HCT116 (cell line): ENCODE measurements around the gene EPHB3. TPM values are rescaled to one million over a fixed set of nuclear protein-coding genes. Genes with fewer than 3 reads are reported as not detected.

Experiments
- ATAC-seq: fragments of 200-7000 bp; cut with Tn5 transposase; 2 replicates; pipeline ENCODE4 v1.9.1; 2020; ENCODE audit warnings: mild to moderate bottlenecking, moderate library complexity
- BruUV-seq: library from RNA; stranded (reverse); fragments of 400-500 nt; replicated peaks from 2 replicates; lab custom pipeline; 2021; lab: Mats Ljungman, UMichigan
- CTCF ChIA-PET: fragments of 300-600 bp; sonication (Branson Sonifier 250); formaldehyde crosslinking; loops from one replicate; lab custom pipeline; 2021; ENCODE audit warnings: antibody characterized with exemption; lab: Charles Lee
- POLR2A ChIA-PET: fragments of 300-600, 350-600 bp; sonication (Branson Sonifier 250); formaldehyde crosslinking; loops from one replicate; lab custom pipeline; 2021; ENCODE audit warnings: antibody characterized with exemption; lab: Charles Lee
- RAD21 ChIA-PET, 2 experiments: fragments of 300-600 bp; sonication (Branson Sonifier 250); formaldehyde crosslinking; loops; one replicate each; lab custom pipeline; 2023; ENCODE audit warnings: low total read pairs in 2 of 2; ENCODE audit not compliant: uncharacterized antibody in 2 of 2, unreplicated experiment in 2 of 2, low non-redundant PET in 1 of 2; lab: Charles Lee
- DNase-seq: peaks from one replicate; pipeline ENCODE4 v3.0.0-alpha.2; 2010; ENCODE audit warnings: low read depth, low spot score
- H2AFZ ChIP-seq: fragments of 200-600 bp; shearing (Covaris generic), sonication (generic); 2 replicates; pipeline ENCODE4 v1.6.1; 2017; ENCODE audit warnings: low read depth, mixed run types, mixed read lengths, antibody characterized with exemption, low read length; ENCODE audit not compliant: poor library complexity, severe bottlenecking
- H3K27ac ChIP-seq: 2 replicates; pipeline ENCODE4 v1.5.1; 2012; ENCODE audit warnings: low read depth, low read length
- H3K27me3 ChIP-seq: fragments of 200-600 bp; sonication (generic); 2 replicates; pipeline ENCODE4 v1.6.1; 2016; ENCODE audit warnings: mixed run types, low read length, mixed read lengths; ENCODE audit not compliant: insufficient read depth
- H3K36me3 ChIP-seq, 2 experiments: fragments of 200-500 bp in 1 of 2; fragments of 200-600 bp in 1 of 2; sonication (Bioruptor generic) in 1 of 2; sonication (generic) in 1 of 2; 2 replicates each; pipeline versions ENCODE4 v1.5.1 to v1.6.1; 2014 to 2016; ENCODE audit warnings: low read length in 2 of 2, inconsistent platforms in 1 of 2, mixed read lengths in 1 of 2, mixed run types in 1 of 2; ENCODE audit not compliant: insufficient read depth in 2 of 2, control insufficient read depth in 1 of 2
- H3K4me1 ChIP-seq, 2 experiments: fragments of 200-600 bp in 1 of 2; sonication (generic) in 1 of 2; 2 replicates each; pipeline versions ENCODE4 v1.5.1 to v1.6.1; 2012 to 2017; ENCODE audit warnings: low read length in 2 of 2, inconsistent platforms in 1 of 2, mild to moderate bottlenecking in 1 of 2, mixed read lengths in 1 of 2, mixed run types in 1 of 2, moderate library complexity in 1 of 2; ENCODE audit not compliant: insufficient read depth in 2 of 2, control insufficient read depth in 1 of 2
- H3K4me2 ChIP-seq: fragments of 200-600 bp; sonication (generic); 2 replicates; pipeline ENCODE4 v1.6.1; 2017; ENCODE audit warnings: mixed run types, low read length, mixed read lengths
- H3K4me3 ChIP-seq, 2 experiments: fragments of 200-600 bp in 1 of 2; sonication (generic) in 1 of 2; replicated peaks in 1 of 2; 2 replicates each; pipeline ENCODE4 v1.5.1; 2011 to 2016; ENCODE audit warnings: low read length in 2 of 2, control low read depth in 1 of 2, low read depth in 1 of 2, mild to moderate bottlenecking in 1 of 2, mixed read lengths in 1 of 2, mixed run types in 1 of 2
- H3K79me2 ChIP-seq: fragments of 200-600 bp; sonication (generic); 2 replicates; pipeline ENCODE4 v1.6.1; 2017; ENCODE audit warnings: mild to moderate bottlenecking, mixed run types, low read length, moderate library complexity, mixed read lengths; ENCODE audit not compliant: insufficient read depth
- H3K9ac ChIP-seq: fragments of 200-600 bp; sonication (generic); 2 replicates; pipeline ENCODE4 v1.6.1; 2016; ENCODE audit warnings: low read length, mixed read lengths
- H3K9me2 ChIP-seq: fragments of 200-600 bp; sonication (generic), shearing (Covaris generic); 2 replicates; pipeline ENCODE4 v1.6.1; 2017; ENCODE audit warnings: mixed run types, mild to moderate bottlenecking, moderate library complexity; ENCODE audit not compliant: insufficient read depth
- H3K9me3 ChIP-seq, 2 experiments: fragments of 200-500 bp in 1 of 2; fragments of 200-600 bp in 1 of 2; sonication (Bioruptor generic) in 1 of 2; sonication (generic) in 1 of 2; 2 replicates each; pipeline ENCODE4 v1.6.1; 2014 to 2017; ENCODE audit warnings: low read length in 2 of 2, mixed read lengths in 2 of 2, inconsistent platforms in 1 of 2, low read depth in 1 of 2, mild to moderate bottlenecking in 1 of 2, mixed run types in 1 of 2, moderate library complexity in 1 of 2; ENCODE audit not compliant: control insufficient read depth in 1 of 2, insufficient read depth in 1 of 2
- H4K20me1 ChIP-seq: fragments of 200-600 bp; sonication (generic), shearing (Covaris generic); 2 replicates; pipeline ENCODE4 v1.6.1; 2017; ENCODE audit warnings: mixed run types, mild to moderate bottlenecking, moderate library complexity; ENCODE audit not compliant: insufficient read depth
- EZH2 ChIP-seq: fragments of 200-600 bp; sonication (generic); IDR thresholded peaks from 2 replicates; pipeline ENCODE4 v1.6.1; 2017; ENCODE audit warnings: antibody characterized with exemption, mixed run types
- JUND ChIP-seq: IDR thresholded peaks from 2 replicates; pipeline ENCODE4 v1.6.1; 2012
- POLR2AphosphoS5 ChIP-seq: IDR thresholded peaks from 2 replicates; pipeline ENCODE4 v1.6.1; 2011; ENCODE audit warnings: mild to moderate bottlenecking, low read depth, low read length, moderate library complexity
- SP1 ChIP-seq: IDR thresholded peaks from 2 replicates; pipeline ENCODE4 v1.6.1; 2012; ENCODE audit warnings: low read depth
- SRF ChIP-seq: IDR thresholded peaks from 2 replicates; pipeline ENCODE4 v1.6.1; 2012; ENCODE audit warnings: low read depth
- ZFX ChIP-seq: fragments of 450-650 bp; IDR thresholded peaks from 2 replicates; pipeline ENCODE4 v1.6.1; 2017
- ZNF274 ChIP-seq: fragments of 200-500 bp; sonication (Bioruptor generic); IDR thresholded peaks from 2 replicates; pipeline ENCODE4 v1.6.1; 2014; ENCODE audit warnings: mild to moderate bottlenecking, low read depth, low read length, inconsistent platforms
- intact Hi-C: fragments of 100-400 bp; cut with micrococcal nuclease; formaldehyde crosslinking; loops from 2 replicates; pipeline ENCODE4 v1.10.0; 2022
- total RNA-seq: library from RNA; stranded (reverse); gene quantifications from one replicate; pipeline ENCODE4 v1.2.1, GENCODE V29; 2021; ENCODE audit not compliant: unreplicated experiment
- TF ChIP-seq, protein P1 (sequence below): IDR thresholded peaks from 2 replicates; pipeline ENCODE4 v1.6.1; 2012; ENCODE audit warnings: low read depth
- TF ChIP-seq, protein P2 (sequence below): IDR thresholded peaks from 2 replicates; pipeline ENCODE4 v1.6.1; 2012

Gene EPHB3
- total RNA-seq, 1 experiment from 2014 or later = 6.5 TPM

DNA sequence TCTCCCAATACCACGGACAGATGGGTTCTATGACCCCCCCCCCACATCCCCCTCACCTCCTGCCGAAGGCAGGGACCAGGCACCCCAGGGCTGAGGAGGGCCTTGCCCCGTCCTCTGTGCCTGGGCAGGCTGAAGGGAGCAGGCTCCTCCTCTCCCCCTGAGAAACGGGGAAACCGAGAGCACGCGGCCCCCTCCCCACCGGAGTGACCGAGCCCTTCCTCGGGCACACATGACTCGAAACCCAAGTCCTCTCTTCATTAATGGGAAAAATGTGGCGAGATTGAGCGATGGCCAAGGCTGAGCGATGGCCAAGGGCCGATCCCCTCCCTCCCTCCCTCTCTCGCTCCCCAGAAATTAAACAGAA lies 7.0 kb downstream of the EPHB3 start:
- Histone ChIP-seq H3K79me2 (peaks cover 3% of the 10 kb centered on the region; the same call in 1 of the 2 replicates), H3K27ac (no peak overlapping the region), H3K9me2 (no peaks in the 10 kb centered on the region), H3K27me3 (no peaks in the 10 kb centered on the region), H3K9me3 (no peaks in the 10 kb centered on the region), H2AFZ (no peak overlapping the region), H3K9ac (peak overlapping the region; percentile 54), H3K4me3 (peak overlapping the region; percentile 39 to 63), H3K36me3 (peaks cover 0 to 2% of the 10 kb centered on the region in 2 experiments; a peak in 1 of 4 replicates), H4K20me1 (no peaks in the 10 kb centered on the region), H3K4me1 (peaks cover 37 to 54% of the 10 kb centered on the region in 2 experiments), H3K4me2 (peak overlapping the region; percentile 96)
- BruUV-seq = no TSS peak
- no peak for DNase-seq
- no peak for TF ChIP-seq SRF
- no peak for TF ChIP-seq POLR2AphosphoS5
- TF ChIP-seq ZNF274 = no peak
- TF ChIP-seq, protein P1, sequence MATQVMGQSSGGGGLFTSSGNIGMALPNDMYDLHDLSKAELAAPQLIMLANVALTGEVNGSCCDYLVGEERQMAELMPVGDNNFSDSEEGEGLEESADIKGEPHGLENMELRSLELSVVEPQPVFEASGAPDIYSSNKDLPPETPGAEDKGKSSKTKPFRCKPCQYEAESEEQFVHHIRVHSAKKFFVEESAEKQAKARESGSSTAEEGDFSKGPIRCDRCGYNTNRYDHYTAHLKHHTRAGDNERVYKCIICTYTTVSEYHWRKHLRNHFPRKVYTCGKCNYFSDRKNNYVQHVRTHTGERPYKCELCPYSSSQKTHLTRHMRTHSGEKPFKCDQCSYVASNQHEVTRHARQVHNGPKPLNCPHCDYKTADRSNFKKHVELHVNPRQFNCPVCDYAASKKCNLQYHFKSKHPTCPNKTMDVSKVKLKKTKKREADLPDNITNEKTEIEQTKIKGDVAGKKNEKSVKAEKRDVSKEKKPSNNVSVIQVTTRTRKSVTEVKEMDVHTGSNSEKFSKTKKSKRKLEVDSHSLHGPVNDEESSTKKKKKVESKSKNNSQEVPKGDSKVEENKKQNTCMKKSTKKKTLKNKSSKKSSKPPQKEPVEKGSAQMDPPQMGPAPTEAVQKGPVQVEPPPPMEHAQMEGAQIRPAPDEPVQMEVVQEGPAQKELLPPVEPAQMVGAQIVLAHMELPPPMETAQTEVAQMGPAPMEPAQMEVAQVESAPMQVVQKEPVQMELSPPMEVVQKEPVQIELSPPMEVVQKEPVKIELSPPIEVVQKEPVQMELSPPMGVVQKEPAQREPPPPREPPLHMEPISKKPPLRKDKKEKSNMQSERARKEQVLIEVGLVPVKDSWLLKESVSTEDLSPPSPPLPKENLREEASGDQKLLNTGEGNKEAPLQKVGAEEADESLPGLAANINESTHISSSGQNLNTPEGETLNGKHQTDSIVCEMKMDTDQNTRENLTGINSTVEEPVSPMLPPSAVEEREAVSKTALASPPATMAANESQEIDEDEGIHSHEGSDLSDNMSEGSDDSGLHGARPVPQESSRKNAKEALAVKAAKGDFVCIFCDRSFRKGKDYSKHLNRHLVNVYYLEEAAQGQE = no peak
- no peak for TF ChIP-seq JUND
- TF ChIP-seq EZH2 = no peak
- TF ChIP-seq SP1 = no peak
- no peak for TF ChIP-seq ZFX
- TF ChIP-seq, protein P2, sequence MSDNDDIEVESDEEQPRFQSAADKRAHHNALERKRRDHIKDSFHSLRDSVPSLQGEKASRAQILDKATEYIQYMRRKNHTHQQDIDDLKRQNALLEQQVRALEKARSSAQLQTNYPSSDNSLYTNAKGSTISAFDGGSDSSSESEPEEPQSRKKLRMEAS = no peak
- ChIA-PET RAD21 (no interaction called here), POLR2A (no interaction called here), CTCF (no interaction called here)
- intact Hi-C loops = no loop called here
- no peak for ATAC-seq
